GM06990 (cell line): ENCODE results near the gene KLF7.

Experiments
- DNase-seq: peaks from one replicate; pipeline ENCODE4 v3.0.0-alpha.2; 2011; ENCODE audit not compliant: insufficient read length; ENCODE audit errors: extremely low read depth
- H3K27me3 ChIP-seq: replicated peaks from 2 replicates; pipeline ENCODE4 v1.6.0; 2011; ENCODE audit warnings: low read length; ENCODE audit not compliant: control insufficient read depth, insufficient read depth
- H3K36me3 ChIP-seq: 2 replicates; pipeline ENCODE4 v1.5.1; 2011; ENCODE audit warnings: low read length; ENCODE audit not compliant: control insufficient read depth, insufficient read depth
- H3K4me3 ChIP-seq: replicated peaks from 2 replicates; pipeline ENCODE4 v1.5.1; 2011; ENCODE audit warnings: low read depth, mild to moderate bottlenecking, control low read depth, low read length
- CTCF ChIP-seq: IDR thresholded peaks from 2 replicates; pipeline ENCODE4 v1.5.1; 2011; ENCODE audit warnings: low read length, control low read depth, mild to moderate bottlenecking, inconsistent platforms; ENCODE audit not compliant: insufficient read depth, poor library complexity, severe bottlenecking

Gene KLF7

GRCh38 chr2:207130958-207131521 lies 34.7 kb downstream of the KLF7 start:
- no peak overlapping the region for H3K4me3 ChIP-seq

GRCh38 chr2:207129821-207130220 lies 35.9 kb downstream of the KLF7 start:
- no peaks in the 10 kb centered on the region for H3K36me3 ChIP-seq
- no peak for TF ChIP-seq CTCF

More at GRCh38 chr2:207130958-207131521, 34.7 kb downstream of the KLF7 start:
- Histone ChIP-seq H3K36me3 (no peaks in the 10 kb centered on the region), H3K27me3 (no peaks in the 10 kb centered on the region)
- TF ChIP-seq CTCF: no peak
- DNase-seq: no peak

GRCh38 chr2:207128867-207129266 lies 36.9 kb downstream of the KLF7 start:
- no peak for TF ChIP-seq CTCF
- DNase-seq: no peak
- no peaks in the 10 kb centered on the region for H3K36me3 ChIP-seq
- H3K27me3 ChIP-seq: no peaks in the 10 kb centered on the region
- no peak overlapping the region for H3K4me3 ChIP-seq

More at GRCh38 chr2:207129821-207130220, 35.9 kb downstream of the KLF7 start:
- Histone ChIP-seq H3K4me3 (no peak overlapping the region), H3K27me3 (no peaks in the 10 kb centered on the region)
- DNase-seq: no peak

GRCh38 chr2:207126724-207127308 lies 38.9 kb downstream of the KLF7 start:
- TF ChIP-seq CTCF: no peak
- no peak overlapping the region for H3K4me3 ChIP-seq
- no peaks in the 10 kb centered on the region for H3K27me3 ChIP-seq
- DNase-seq: no peak
- 0 out of 2 replicates have a peak, but pooled peaks cover 2% of the 10 kb centered on the region for H3K36me3 ChIP-seq

GRCh38 chr2:207123776-207124391 lies 41.9 kb downstream of the KLF7 start:
- 0 out of 2 replicates have a peak, but pooled peaks cover 2% of the 10 kb centered on the region for H3K36me3 ChIP-seq
- no peak for TF ChIP-seq CTCF
- no peaks in the 10 kb centered on the region for H3K27me3 ChIP-seq
- DNase-seq: no peak
- no peak overlapping the region for H3K4me3 ChIP-seq
